ENCODE measurements around the gene CFAP161.

The CFAP161 gene

DNA sequence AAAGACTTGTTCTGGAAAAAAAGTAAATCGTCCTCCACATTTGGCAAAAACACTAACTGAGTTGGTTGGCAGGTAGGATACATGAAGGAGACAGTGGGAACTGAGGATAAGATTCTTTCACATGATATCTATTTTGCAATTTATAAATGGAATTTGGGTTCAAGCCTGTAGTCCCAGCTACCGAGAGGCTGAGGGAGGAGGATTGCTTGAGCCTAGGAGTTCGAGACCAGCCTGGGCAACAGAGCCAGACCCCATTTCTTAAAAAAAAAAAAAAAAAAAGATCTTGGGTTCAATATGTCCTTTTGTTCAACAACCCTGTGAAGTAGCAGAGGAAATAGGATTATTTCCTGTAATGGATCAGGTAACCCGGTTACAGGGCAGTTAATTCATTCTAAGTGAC is 35.7 kb upstream of the CFAP161 start:
- Mint-ChIP-seq H3K4me3 (no peak overlapping the region), H3K9me3 (no peaks in the 10 kb centered on the region), H3K27ac (no peak overlapping the region), H3K27me3 (ENCODE audit: low read depth) (peaks cover 24% of the 10 kb centered on the region), H3K36me3 (ENCODE audit: low read depth) (peaks cover 2% of the 10 kb centered on the region), H3K4me1 (ENCODE audit: low read depth) (peaks cover 18% of the 10 kb centered on the region)

DNA sequence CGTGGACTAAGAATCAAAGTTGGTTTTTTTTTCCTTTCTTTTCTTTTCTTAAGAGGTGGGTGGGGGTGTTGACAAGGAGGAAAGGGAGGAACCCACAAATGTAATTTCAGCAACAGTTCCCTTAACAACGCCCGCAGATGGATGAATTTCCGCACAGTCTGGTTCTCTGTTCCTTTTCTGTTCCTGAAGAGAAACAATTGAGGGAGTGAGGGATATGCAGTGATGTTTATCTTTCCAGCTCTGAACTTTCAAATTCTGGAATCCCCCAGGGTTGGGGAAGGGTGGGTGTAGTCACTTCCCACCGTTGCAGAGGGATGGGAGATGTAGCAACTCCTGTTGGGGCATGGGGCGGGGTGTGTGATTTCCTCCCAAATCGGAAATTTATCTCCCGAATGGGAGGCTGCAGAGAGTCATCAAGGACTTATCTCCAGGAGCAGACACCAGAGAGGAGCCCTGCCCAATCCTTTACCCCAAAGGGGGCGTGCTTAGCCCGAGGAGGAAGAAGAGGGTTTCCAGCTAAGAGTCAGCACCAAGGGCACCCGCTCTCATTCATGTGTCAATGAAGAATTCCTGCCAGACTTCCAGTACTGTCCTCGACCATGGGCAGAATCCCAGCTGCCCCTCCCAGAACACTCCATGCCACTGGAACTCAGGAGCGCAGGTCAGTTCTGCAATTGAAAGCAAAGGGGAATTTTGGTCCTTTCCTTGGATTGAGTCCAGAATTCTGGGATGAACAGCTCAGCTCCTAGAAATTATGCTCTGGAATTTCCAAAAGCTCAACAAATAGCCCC is 35.0 kb upstream of the CFAP161 start:
- peak overlapping the region; percentile 23 for H3K4me3 Mint-ChIP-seq
- no peaks in the 10 kb centered on the region for H3K9me3 Mint-ChIP-seq
- H3K27me3 Mint-ChIP-seq (ENCODE audit: low read depth): peaks cover 20% of the 10 kb centered on the region
- peaks cover 2% of the 10 kb centered on the region for H3K36me3 Mint-ChIP-seq (ENCODE audit: low read depth)
- H3K4me1 Mint-ChIP-seq (ENCODE audit: low read depth): peaks cover 18% of the 10 kb centered on the region
- no peak overlapping the region for H3K27ac Mint-ChIP-seq

DNA sequence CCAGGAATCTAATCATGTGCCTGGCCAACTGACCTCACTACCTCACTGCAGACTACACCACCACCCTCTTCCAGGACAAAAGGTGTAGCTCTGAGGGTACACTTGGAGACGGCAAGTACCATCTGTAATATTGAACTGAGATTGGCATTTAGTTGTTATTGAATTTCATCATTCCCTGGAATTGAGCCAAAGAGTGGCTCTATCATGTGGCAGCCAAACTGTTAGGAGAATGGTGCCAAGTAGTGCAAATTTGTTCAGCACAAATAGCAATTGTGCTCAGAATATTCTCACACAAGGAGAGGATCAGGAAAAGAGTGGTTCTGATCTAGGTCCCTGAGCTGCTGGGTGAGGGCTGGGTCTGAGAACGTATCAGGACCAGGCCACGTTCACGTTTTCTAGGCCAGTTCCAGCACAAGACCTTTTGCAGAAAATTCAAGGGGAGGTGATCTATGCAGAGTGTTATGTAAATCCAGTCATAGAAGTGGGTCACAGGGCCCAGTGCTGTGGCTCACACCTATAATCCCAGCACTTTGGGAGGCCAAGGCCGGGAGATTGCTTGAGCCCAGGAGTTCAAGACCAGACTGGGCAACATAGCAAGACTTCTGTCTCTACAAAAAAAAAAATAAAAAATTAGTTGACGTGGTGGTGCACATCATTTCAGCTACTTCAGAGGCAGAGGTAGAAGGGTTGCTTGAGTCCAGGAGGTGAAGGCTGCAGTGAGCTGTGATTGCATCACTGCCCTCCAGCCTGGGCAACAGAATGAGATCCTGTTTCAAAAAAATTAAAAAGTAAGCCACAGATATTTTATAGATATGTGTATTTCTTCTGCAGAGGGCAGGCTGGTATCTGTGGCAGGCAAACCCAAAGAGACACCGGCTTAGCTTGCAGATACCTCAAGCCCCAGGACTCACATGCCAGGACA is 31.9 kb upstream of the CFAP161 start:
- Mint-ChIP-seq H3K4me3 (no peak overlapping the region), H3K27me3 (ENCODE audit: low read depth) (peaks cover 20% of the 10 kb centered on the region), H3K9me3 (no peaks in the 10 kb centered on the region), H3K27ac (no peak overlapping the region), H3K36me3 (ENCODE audit: low read depth) (peaks cover 2% of the 10 kb centered on the region), H3K4me1 (ENCODE audit: low read depth) (peaks cover 22% of the 10 kb centered on the region)

DNA sequence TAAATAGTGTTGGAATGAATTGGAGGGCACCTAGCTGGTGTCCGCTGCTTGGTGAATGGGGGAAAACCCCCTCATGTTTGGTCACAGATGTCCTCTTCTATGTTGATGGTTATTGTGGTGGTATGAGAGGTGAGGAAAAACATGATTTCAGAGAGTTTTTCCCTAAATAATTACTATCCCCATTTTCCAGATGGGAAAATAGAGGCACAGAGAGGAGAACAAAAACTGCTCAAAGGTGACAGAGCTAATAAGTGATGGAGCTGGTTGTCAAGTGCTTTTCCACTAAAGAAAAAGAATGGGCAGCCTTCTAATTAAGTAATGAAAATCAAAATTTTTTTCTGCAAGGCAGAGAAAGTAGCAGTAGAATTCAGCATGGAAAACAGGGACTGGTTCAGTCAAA is 30.2 kb upstream of the CFAP161 start:
- peaks cover 12% of the 10 kb centered on the region for H3K4me1 Mint-ChIP-seq (ENCODE audit: low read depth)
- H3K9me3 Mint-ChIP-seq: no peaks in the 10 kb centered on the region
- H3K36me3 Mint-ChIP-seq (ENCODE audit: low read depth): no peaks in the 10 kb centered on the region
- no peak overlapping the region for H3K27ac Mint-ChIP-seq
- no peak overlapping the region for H3K4me3 Mint-ChIP-seq
- H3K27me3 Mint-ChIP-seq (ENCODE audit: low read depth): peaks cover 14% of the 10 kb centered on the region

DNA sequence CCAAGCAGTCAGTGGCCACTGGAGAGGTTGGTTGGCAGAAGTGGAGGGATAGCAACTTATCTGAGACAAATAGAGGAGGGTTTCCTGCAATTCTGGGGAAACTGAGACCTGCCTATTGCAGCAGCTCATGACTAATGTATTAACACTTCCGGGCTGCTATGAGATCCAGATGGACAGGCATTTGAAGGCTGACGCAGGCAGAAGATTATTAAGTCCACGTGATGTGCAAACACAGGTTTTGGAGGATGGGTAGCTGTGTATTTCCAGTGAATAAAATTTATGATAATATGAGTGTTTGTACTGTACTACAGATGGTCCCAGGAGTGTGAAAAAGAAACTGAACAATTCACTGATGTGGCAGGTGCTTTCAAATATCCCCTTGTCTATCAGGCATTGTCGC is 28.5 kb upstream of the CFAP161 start:
- H3K4me1 Mint-ChIP-seq (ENCODE audit: low read depth): peaks cover 7% of the 10 kb centered on the region
- H3K4me3 Mint-ChIP-seq: no peak overlapping the region
- H3K27ac Mint-ChIP-seq: peak overlapping the region; percentile 31
- H3K36me3 Mint-ChIP-seq (ENCODE audit: low read depth): no peaks in the 10 kb centered on the region
- peaks cover 25% of the 10 kb centered on the region for H3K27me3 Mint-ChIP-seq (ENCODE audit: low read depth)
- no peaks in the 10 kb centered on the region for H3K9me3 Mint-ChIP-seq

DNA sequence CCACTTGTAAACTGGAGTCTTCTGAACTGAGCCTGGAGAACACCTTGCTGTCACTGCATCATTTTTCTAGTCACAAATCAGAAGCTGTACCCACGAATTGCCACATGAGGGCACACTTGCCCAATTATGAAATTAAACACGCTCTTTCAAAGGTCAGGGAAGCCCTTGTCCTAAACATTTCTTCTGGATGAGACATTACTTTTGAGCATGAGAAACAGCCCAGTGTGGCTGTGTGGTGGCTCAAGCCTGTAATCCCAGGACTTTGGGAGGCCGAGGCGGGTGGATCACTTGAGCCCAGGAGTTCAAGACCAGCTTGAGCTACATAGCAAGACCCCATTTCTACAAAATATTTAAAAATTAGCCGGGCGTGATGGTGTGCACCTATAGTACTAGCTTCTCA is 27.5 kb upstream of the CFAP161 start:
- H3K36me3 Mint-ChIP-seq (ENCODE audit: low read depth): no peaks in the 10 kb centered on the region
- no peak overlapping the region for H3K27ac Mint-ChIP-seq
- peaks cover 34% of the 10 kb centered on the region for H3K27me3 Mint-ChIP-seq (ENCODE audit: low read depth)
- no peak overlapping the region for H3K4me3 Mint-ChIP-seq
- no peaks in the 10 kb centered on the region for H3K9me3 Mint-ChIP-seq
- peaks cover 10% of the 10 kb centered on the region for H3K4me1 Mint-ChIP-seq (ENCODE audit: low read depth)

DNA sequence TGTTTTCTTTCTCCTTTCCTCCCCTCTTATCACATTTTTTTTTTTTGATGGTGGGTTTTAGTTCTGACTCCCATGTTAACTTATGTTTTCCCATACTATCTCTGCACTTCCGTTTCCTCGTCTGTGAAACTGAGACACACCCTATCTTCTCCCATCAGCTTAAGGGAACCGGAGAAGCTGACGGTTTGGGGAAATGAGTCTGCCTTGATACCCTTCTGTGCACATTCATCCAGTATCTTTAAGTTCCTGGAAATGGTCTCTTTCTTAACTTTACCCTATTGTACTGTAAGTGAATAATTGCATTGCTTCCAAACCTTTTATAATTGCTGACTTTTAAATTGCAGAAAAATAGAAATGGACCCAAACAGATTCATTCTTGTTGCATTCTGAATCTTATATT is 26.2 kb upstream of the CFAP161 start:
- Mint-ChIP-seq H3K27me3 (ENCODE audit: low read depth) (peaks cover 37% of the 10 kb centered on the region), H3K4me3 (no peak overlapping the region), H3K36me3 (ENCODE audit: low read depth) (no peaks in the 10 kb centered on the region), H3K4me1 (ENCODE audit: low read depth) (peaks cover 11% of the 10 kb centered on the region), H3K27ac (no peak overlapping the region), H3K9me3 (no peaks in the 10 kb centered on the region)

DNA sequence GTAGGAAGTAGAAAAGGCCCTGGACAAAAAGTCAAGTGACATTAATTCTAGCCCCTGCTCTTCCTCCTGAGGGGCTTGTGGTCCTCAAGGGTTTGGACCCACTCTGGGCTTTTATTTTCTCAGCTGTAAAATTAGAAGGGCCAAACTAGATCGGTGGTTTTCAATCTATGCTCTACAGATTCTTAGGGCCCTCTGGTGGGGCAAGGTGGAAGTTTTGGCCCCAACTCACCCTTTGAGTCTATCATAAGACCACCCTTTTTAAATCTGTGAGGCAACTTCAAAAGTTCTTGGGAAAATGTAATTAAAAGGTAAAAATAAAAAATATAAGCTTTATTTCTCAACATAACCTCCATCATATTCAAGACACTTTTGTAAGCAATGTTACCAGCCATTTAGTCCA is 25.6 kb upstream of the CFAP161 start:
- Mint-ChIP-seq H3K27me3 (ENCODE audit: low read depth) (peaks cover 42% of the 10 kb centered on the region), H3K36me3 (ENCODE audit: low read depth) (no peaks in the 10 kb centered on the region), H3K9me3 (no peaks in the 10 kb centered on the region), H3K4me1 (ENCODE audit: low read depth) (peaks cover 11% of the 10 kb centered on the region), H3K4me3 (no peak overlapping the region), H3K27ac (no peak overlapping the region)

DNA sequence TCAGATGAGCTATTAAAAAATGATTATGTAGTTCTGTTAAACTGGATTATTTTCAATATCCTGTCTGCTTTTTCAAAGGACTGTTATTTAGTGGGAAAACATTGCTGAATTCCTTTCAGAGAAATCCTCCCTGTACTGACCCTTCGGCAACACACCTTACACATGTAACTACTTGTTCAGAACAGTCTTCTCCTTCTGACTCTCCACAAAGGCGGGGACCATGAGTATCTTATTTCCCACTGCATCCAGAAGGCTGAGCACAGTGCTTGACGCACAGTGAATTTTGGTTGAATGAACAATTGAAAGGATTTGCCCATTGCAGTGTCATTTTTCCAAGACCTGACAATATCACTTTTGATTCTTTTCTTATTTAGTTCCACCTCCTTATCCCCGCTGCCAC is 23.1 kb upstream of the CFAP161 start:
- Mint-ChIP-seq H3K9me3 (no peaks in the 10 kb centered on the region), H3K4me1 (ENCODE audit: low read depth) (peaks cover 6% of the 10 kb centered on the region), H3K27ac (no peak overlapping the region), H3K27me3 (ENCODE audit: low read depth) (peaks cover 51% of the 10 kb centered on the region), H3K4me3 (no peak overlapping the region), H3K36me3 (ENCODE audit: low read depth) (no peaks in the 10 kb centered on the region)

DNA sequence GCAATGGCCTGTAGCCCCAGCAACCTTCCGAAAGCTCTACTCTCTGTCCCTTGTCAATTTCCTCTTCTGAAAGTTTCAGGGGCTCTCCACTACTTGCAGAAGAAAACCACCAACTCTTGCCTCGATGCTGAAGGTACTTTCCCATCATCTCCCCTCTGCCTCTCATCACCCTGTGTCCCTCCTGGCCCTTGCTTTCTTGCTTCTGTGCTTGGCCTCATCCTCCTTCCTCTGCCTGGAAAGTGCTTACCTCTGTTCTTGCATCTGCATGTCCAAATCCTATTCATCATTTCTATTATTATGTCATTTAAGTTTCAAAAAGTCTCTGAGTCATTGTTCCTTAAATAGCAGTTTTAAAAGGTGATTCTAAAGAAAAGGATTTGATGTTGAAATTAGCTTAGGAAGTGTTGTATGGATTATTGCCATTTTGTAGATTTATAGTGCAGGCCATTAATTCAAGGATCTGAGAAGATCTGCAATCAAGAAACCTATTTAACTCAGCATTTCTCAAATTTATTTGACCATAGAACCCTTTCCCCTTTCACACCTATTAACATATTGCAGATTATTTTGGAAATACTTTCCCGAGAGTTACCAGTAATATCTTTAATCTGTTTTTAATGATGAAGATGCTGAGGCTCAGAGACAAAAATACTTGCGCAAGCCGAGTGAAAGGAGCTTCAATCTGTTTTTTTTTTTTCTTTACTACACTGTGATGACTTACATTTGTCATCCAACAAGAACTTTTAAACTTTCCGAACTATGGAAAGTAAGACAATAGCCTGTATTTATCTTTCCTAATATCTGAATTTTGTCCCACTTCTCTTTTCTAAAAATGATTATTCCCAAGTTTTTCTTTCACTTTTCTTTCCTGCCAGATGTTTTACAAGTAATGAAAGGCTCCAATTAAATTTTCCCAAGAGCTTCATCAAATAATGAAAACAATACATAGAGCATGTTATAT is 22.3 kb upstream of the CFAP161 start:
- H3K27me3 Mint-ChIP-seq (ENCODE audit: low read depth): peaks cover 57% of the 10 kb centered on the region
- H3K36me3 Mint-ChIP-seq (ENCODE audit: low read depth): no peaks in the 10 kb centered on the region
- H3K27ac Mint-ChIP-seq: no peak overlapping the region
- H3K4me1 Mint-ChIP-seq (ENCODE audit: low read depth): peaks cover 4% of the 10 kb centered on the region
- H3K9me3 Mint-ChIP-seq: no peaks in the 10 kb centered on the region
- H3K4me3 Mint-ChIP-seq: no peak overlapping the region

DNA sequence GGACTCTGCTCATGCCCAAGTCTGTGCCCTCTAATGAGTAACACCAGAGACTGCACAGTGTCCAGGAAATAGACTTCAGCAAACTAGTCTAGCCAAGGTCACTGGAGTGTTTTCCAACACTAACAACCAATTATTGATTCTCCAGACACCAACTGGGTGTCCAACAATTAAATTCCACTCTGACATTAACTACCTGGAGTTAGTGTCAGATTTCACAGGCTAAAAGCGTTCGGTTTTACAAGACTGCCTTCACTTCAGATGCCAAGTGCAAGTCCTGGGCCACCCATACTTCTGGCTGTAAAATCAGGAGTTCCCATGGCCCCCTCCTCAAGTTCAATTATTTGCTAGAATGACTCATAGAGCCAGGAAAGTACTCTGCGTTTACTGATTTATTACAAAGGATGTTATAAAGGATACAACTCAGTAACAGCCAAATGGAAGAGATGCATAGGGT is 20.8 kb upstream of the CFAP161 start:
- no peaks in the 10 kb centered on the region for H3K9me3 Mint-ChIP-seq
- no peak overlapping the region for H3K4me3 Mint-ChIP-seq
- peaks cover 69% of the 10 kb centered on the region for H3K27me3 Mint-ChIP-seq (ENCODE audit: low read depth)

DNA sequence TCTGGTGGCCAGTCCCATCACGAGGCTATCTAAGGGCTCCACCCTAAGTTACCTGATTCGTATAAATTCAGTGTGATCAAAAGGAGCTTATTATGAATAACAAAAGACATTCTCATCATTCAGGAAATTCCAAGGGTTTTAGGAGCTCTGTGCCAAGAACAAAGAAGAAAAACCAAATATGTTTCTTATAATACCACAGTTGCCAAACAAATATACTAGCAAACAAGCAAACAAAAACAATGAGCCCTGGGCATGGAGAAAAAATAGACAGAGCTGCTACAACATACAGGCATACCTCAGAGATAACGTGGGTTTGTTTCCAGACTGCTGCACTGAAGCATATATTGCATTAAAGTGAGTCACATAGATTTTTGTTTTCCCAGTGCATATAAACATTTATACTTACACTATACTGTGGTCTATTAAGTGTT is 20.2 kb upstream of the CFAP161 start:
- H3K27me3 Mint-ChIP-seq (ENCODE audit: low read depth): peaks cover 66% of the 10 kb centered on the region
- H3K4me3 Mint-ChIP-seq: no peak overlapping the region
- H3K4me1 Mint-ChIP-seq (ENCODE audit: low read depth): peaks cover 4% of the 10 kb centered on the region
- no peaks in the 10 kb centered on the region for H3K36me3 Mint-ChIP-seq (ENCODE audit: low read depth)
- H3K9me3 Mint-ChIP-seq: no peaks in the 10 kb centered on the region
- H3K27ac Mint-ChIP-seq: no peak overlapping the region

More for the DNA sequence above, 20.8 kb upstream of the CFAP161 start:
- H3K27ac Mint-ChIP-seq: no peak overlapping the region
- H3K4me1 Mint-ChIP-seq (ENCODE audit: low read depth): peaks cover 4% of the 10 kb centered on the region
- no peaks in the 10 kb centered on the region for H3K36me3 Mint-ChIP-seq (ENCODE audit: low read depth)

DNA sequence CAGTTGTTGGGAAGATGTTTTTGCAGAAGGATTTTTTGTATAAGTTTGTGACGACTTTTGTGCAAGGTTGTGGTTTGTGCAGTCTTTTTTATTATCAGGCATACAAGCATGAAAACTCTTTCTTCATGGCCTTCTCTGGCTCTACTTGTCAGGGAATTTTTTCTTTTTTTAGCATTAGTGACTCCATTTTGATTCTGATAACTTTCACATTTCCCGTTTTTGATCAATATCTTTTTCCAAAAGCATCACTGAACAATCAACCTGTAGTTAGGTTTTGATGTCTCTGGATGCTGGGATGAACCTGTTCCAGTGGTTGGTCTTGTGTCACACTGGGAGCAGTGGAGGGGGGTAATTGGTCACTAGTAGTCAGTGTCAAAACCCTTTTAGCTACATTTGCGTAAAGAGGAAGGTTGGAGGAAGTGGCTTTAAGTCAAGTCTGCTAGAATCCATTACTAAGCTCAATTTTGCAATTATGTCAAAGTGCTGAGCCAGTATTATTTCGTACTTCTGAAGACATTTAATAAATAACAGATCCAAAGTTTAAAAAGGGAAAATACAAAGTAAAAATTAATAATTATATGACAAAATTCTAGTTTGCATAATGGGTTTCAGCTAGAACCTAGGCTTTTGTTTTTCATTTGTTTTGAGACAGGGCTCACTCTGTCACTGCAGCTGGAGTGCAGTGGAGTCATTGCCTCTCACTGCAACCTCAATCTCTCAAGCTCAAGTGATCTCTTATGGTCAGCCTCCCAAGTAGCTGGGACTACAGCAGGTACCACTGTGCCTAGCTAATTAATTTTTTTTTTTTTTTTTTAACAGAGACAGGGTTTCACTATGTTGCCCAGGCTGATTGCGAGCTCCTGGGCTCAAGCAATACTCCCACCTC is 18.8 kb upstream of the CFAP161 start:
- Mint-ChIP-seq H3K4me3 (no peak overlapping the region), H3K36me3 (ENCODE audit: low read depth) (no peaks in the 10 kb centered on the region)

More for the DNA sequence above, 18.8 kb upstream of the CFAP161 start:
- peaks cover 55% of the 10 kb centered on the region for H3K27me3 Mint-ChIP-seq (ENCODE audit: low read depth)
- H3K9me3 Mint-ChIP-seq: no peaks in the 10 kb centered on the region
- no peak overlapping the region for H3K27ac Mint-ChIP-seq
- H3K4me1 Mint-ChIP-seq (ENCODE audit: low read depth): peaks cover 4% of the 10 kb centered on the region

All from T-helper 1 cell treated with Interleukin-12 subunit alpha and Interleukin-12 subunit beta and Interleukin-4 antibody, amounts not matched to agents 30 μg/mL and 1 μg/mL, for 36 hours (primary cell).